Activated T-cell treated with anti-CD3 and anti-CD28 coated beads, Interleukin-2, amount 50 U/mL, for 4 hours (primary cell): ENCODE results near the gene TJP3. TPM values are rescaled to one million over a fixed set of nuclear protein-coding genes. Genes with fewer than 3 reads are reported as not detected.

Experiments used
- ATAC-seq, 2 donors: fragments of 200-7000 bp; cut with Tn5 transposase; one replicate each; pipeline ENCODE4 v1.10.0; 2021
- DNase-seq: peaks from one replicate; pipeline ENCODE4 v3.0.0-alpha.2; 2020
- H3K27me3 Mint-ChIP-seq: one replicate; pipeline ENCODE4 v1.8.0; 2021; ENCODE audit warnings: low read depth, mixed read lengths
- H3K36me3 Mint-ChIP-seq: one replicate; pipeline ENCODE4 v1.8.0; 2022; ENCODE audit warnings: mixed read lengths; ENCODE audit not compliant: insufficient read depth
- H3K4me1 Mint-ChIP-seq: one replicate; pipeline ENCODE4 v1.8.0; 2021; ENCODE audit warnings: low read depth, mixed read lengths
- H3K4me3 Mint-ChIP-seq: one replicate; pipeline ENCODE4 v1.8.0; 2021; ENCODE audit warnings: mild to moderate bottlenecking, moderate library complexity, mixed read lengths
- H3K9me3 Mint-ChIP-seq: one replicate; pipeline ENCODE4 v1.8.0; 2021; ENCODE audit warnings: mixed read lengths
- total RNA-seq, 3 donors: library from RNA; stranded (reverse); gene quantifications; one replicate each; pipeline ENCODE4 v1.2.1, GENCODE V29; 2021

The TJP3 gene
- total RNA-seq, 3 donors from 2014 or later: 0.61 to 1.1 (median 0.66) TPM

- H3K4me1 Mint-ChIP-seq: peaks cover 24% of the 10 kb centered on the region
Measured at GRCh38 chr19:3668331-3669081, 39.7 kb upstream of the TJP3 start.

GRCh38 chr19:3669082-3669946 is 38.9 kb upstream of the TJP3 start:
- no peaks in the 10 kb centered on the region for H3K9me3 Mint-ChIP-seq
- no peaks in the 10 kb centered on the region for H3K36me3 Mint-ChIP-seq
- DNase-seq (no peak), ATAC-seq (no peak)
- H3K27me3 Mint-ChIP-seq: no peaks in the 10 kb centered on the region
- no peak overlapping the region for H3K4me3 Mint-ChIP-seq
- peaks cover 24% of the 10 kb centered on the region for H3K4me1 Mint-ChIP-seq

More at GRCh38 chr19:3668331-3669081, 39.7 kb upstream of the TJP3 start:
- DNase-seq (no peak), ATAC-seq (no peak)
- H3K9me3 Mint-ChIP-seq: no peaks in the 10 kb centered on the region
- no peaks in the 10 kb centered on the region for H3K27me3 Mint-ChIP-seq
- no peak overlapping the region for H3K4me3 Mint-ChIP-seq
- H3K36me3 Mint-ChIP-seq: no peaks in the 10 kb centered on the region

GRCh38 chr19:3669947-3670795 is 38.0 kb upstream of the TJP3 start:
- peaks cover 3% of the 10 kb centered on the region for H3K36me3 Mint-ChIP-seq
- H3K4me3 Mint-ChIP-seq: no peak overlapping the region

GRCh38 chr19:3670796-3671679 is 37.1 kb upstream of the TJP3 start:
- peaks cover 25% of the 10 kb centered on the region for H3K4me1 Mint-ChIP-seq
- H3K9me3 Mint-ChIP-seq: no peaks in the 10 kb centered on the region
- ATAC-seq (peak; percentile 57 to 66), DNase-seq (no peak)
- peaks cover 3% of the 10 kb centered on the region for H3K36me3 Mint-ChIP-seq
- H3K27me3 Mint-ChIP-seq: no peaks in the 10 kb centered on the region
- peak overlapping the region; percentile 55 for H3K4me3 Mint-ChIP-seq

More at GRCh38 chr19:3669947-3670795, 38.0 kb upstream of the TJP3 start:
- ATAC-seq: no peak
- no peak for DNase-seq
- Mint-ChIP-seq H3K4me1 (peaks cover 27% of the 10 kb centered on the region), H3K9me3 (no peaks in the 10 kb centered on the region), H3K27me3 (no peaks in the 10 kb centered on the region)

- DNase-seq (no peak), ATAC-seq (peak; percentile 71 to 78)
- Mint-ChIP-seq H3K36me3 (peaks cover 3% of the 10 kb centered on the region), H3K9me3 (no peaks in the 10 kb centered on the region), H3K27me3 (no peaks in the 10 kb centered on the region), H3K4me3 (peak overlapping the region; percentile 54), H3K4me1 (peaks cover 24% of the 10 kb centered on the region)
Measured at GRCh38 chr19:3671680-3672574, 36.3 kb upstream of the TJP3 start.

- ATAC-seq: no peak
Measured at GRCh38 chr19:3672575-3672948, 35.6 kb upstream of the TJP3 start.

GRCh38 chr19:3672993-3673392 is 35.2 kb upstream of the TJP3 start:
- Mint-ChIP-seq H3K27me3 (no peaks in the 10 kb centered on the region), H3K4me1 (peaks cover 23% of the 10 kb centered on the region), H3K36me3 (peaks cover 3% of the 10 kb centered on the region), H3K9me3 (no peaks in the 10 kb centered on the region), H3K4me3 (no peak overlapping the region)
- ATAC-seq: no peak
- no peak for DNase-seq

More at GRCh38 chr19:3672575-3672948, 35.6 kb upstream of the TJP3 start:
- Mint-ChIP-seq H3K27me3 (no peaks in the 10 kb centered on the region), H3K36me3 (peaks cover 3% of the 10 kb centered on the region), H3K4me3 (no peak overlapping the region), H3K4me1 (peaks cover 23% of the 10 kb centered on the region), H3K9me3 (no peaks in the 10 kb centered on the region)
- DNase-seq: no peak

- Mint-ChIP-seq H3K9me3 (no peaks in the 10 kb centered on the region), H3K36me3 (peaks cover 3% of the 10 kb centered on the region), H3K4me3 (no peak overlapping the region), H3K27me3 (no peaks in the 10 kb centered on the region), H3K4me1 (peaks cover 20% of the 10 kb centered on the region)
- ATAC-seq (no peak), DNase-seq (no peak)
Measured at GRCh38 chr19:3673506-3674439, 34.4 kb upstream of the TJP3 start.

- ATAC-seq (no peak), DNase-seq (no peak)
- Mint-ChIP-seq H3K27me3 (no peaks in the 10 kb centered on the region), H3K9me3 (no peaks in the 10 kb centered on the region), H3K36me3 (peaks cover 6% of the 10 kb centered on the region), H3K4me1 (peaks cover 20% of the 10 kb centered on the region), H3K4me3 (no peak overlapping the region)
Measured at GRCh38 chr19:3674784-3675543, 33.2 kb upstream of the TJP3 start.

GRCh38 chr19:3678188-3678587 is 30.0 kb upstream of the TJP3 start:
- Mint-ChIP-seq H3K36me3 (peaks cover 6% of the 10 kb centered on the region), H3K9me3 (no peaks in the 10 kb centered on the region), H3K4me3 (no peak overlapping the region), H3K4me1 (peaks cover 5% of the 10 kb centered on the region), H3K27me3 (no peaks in the 10 kb centered on the region)
- ATAC-seq: no peak
- no peak for DNase-seq

- Mint-ChIP-seq H3K9me3 (no peaks in the 10 kb centered on the region), H3K27me3 (no peaks in the 10 kb centered on the region), H3K4me3 (no peak overlapping the region), H3K36me3 (peaks cover 7% of the 10 kb centered on the region), H3K4me1 (peaks cover 8% of the 10 kb centered on the region)
- ATAC-seq (no peak), DNase-seq (no peak)
Measured at GRCh38 chr19:3679138-3679537, 29.0 kb upstream of the TJP3 start.
